IMR-90 (cell line): Measurements from ENCODE around the gene TCEAL1. TPM values are rescaled to one million over a fixed set of nuclear protein-coding genes. Genes with fewer than 3 reads are reported as not detected.

Experiments
- ATAC-seq: fragments of 200-7000 bp; cut with Tn5 transposase; 2 replicates; pipeline ENCODE4 v1.9.1; 2020; ENCODE audit warnings: low read depth, mild to moderate bottlenecking, moderate library complexity
- BruUV-seq: library from RNA; stranded (reverse); fragments of 400-500 nt; replicated peaks from 2 replicates; lab custom pipeline; 2021; lab: Mats Ljungman, UMichigan
- CTCF ChIA-PET: fragments of 300-600 bp; formaldehyde crosslinking; extraction: SDS; loops from one replicate; lab custom pipeline; 2021; ENCODE audit warnings: antibody characterized with exemption; lab: Yijun Ruan, JAX
- POLR2A ChIA-PET: fragments of 300-600 bp; sonication (Branson Sonifier 250); formaldehyde crosslinking; loops from one replicate; lab custom pipeline; 2022; ENCODE audit warnings: antibody characterized with exemption; ENCODE audit not compliant: unreplicated experiment; lab: Charles Lee
- DNase-seq: peaks from one replicate; pipeline ENCODE4 v3.0.0; 2013
- H2AFZ ChIP-seq: replicated peaks from 2 replicates; pipeline ENCODE3; 2013; ENCODE audit warnings: low read length, mild to moderate bottlenecking; ENCODE audit not compliant: poor library complexity
- H2AK5ac ChIP-seq: 2 replicates; pipeline ENCODE4 v1.6.1; 2013; ENCODE audit warnings: low read depth, low read length, inconsistent platforms
- H2AK9ac ChIP-seq: replicated peaks from 2 replicates; pipeline ENCODE3; 2013; ENCODE audit warnings: mild to moderate bottlenecking, low read depth, low read length, moderate library complexity; ENCODE audit not compliant: poor library complexity
- H2BK120ac ChIP-seq: 2 replicates; pipeline ENCODE4 v1.6.1; 2013; ENCODE audit warnings: low read depth, low read length, inconsistent platforms
- H2BK15ac ChIP-seq: 3 replicates; pipeline ENCODE4 v1.6.1; 2013; ENCODE audit warnings: low read depth, low read length, inconsistent platforms
- H2BK20ac ChIP-seq: 2 replicates; pipeline ENCODE4 v1.6.1; 2013; ENCODE audit warnings: low read depth, mild to moderate bottlenecking, inconsistent platforms, low read length, moderate library complexity
- H2BK5ac ChIP-seq: 2 replicates; pipeline ENCODE4 v1.6.1; 2013; ENCODE audit warnings: mild to moderate bottlenecking, low read depth, low read length, inconsistent platforms; ENCODE audit not compliant: poor library complexity, severe bottlenecking
- H3K14ac ChIP-seq: replicated peaks from 2 replicates; pipeline ENCODE4 v1.6.1; 2013; ENCODE audit warnings: low read depth, low read length, inconsistent platforms
- H3K18ac ChIP-seq: 2 replicates; pipeline ENCODE4 v1.6.1; 2013; ENCODE audit warnings: low read depth, low read length, control low read depth
- H3K23ac ChIP-seq: 2 replicates; pipeline ENCODE4 v1.6.1; 2013; ENCODE audit warnings: low read depth, low read length, inconsistent platforms
- H3K27ac ChIP-seq: 2 replicates; pipeline ENCODE4 v1.5.1; 2013; ENCODE audit warnings: mild to moderate bottlenecking, control low read depth, low read length; ENCODE audit not compliant: insufficient read depth
- H3K27me3 ChIP-seq: 2 replicates; pipeline ENCODE4 v1.6.1; 2013; ENCODE audit warnings: low read length; ENCODE audit not compliant: control insufficient read depth, insufficient read depth
- H3K36me3 ChIP-seq: 2 replicates; pipeline ENCODE4 v1.6.1; 2013; ENCODE audit warnings: low read length, mixed read lengths; ENCODE audit not compliant: control insufficient read depth, insufficient read depth
- H3K4ac ChIP-seq: 2 replicates; pipeline ENCODE4 v1.6.1; 2013; ENCODE audit warnings: low read depth, low read length, inconsistent platforms
- H3K4me1 ChIP-seq: 2 replicates; pipeline ENCODE4 v1.6.1; 2013; ENCODE audit warnings: low read length, mixed read lengths; ENCODE audit not compliant: control insufficient read depth, insufficient read depth
- H3K4me2 ChIP-seq: 2 replicates; pipeline ENCODE4 v1.6.1; 2013; ENCODE audit warnings: low read depth, mild to moderate bottlenecking, control low read depth, low read length, moderate library complexity
- H3K4me3 ChIP-seq: 2 replicates; pipeline ENCODE4 v1.5.1; 2013; ENCODE audit warnings: low read depth, mild to moderate bottlenecking, control low read depth, low read length, moderate library complexity; ENCODE audit not compliant: insufficient read depth
- H3K56ac ChIP-seq: 2 replicates; pipeline ENCODE4 v1.6.1; 2013; ENCODE audit warnings: low read length, inconsistent platforms; ENCODE audit not compliant: insufficient read depth; ENCODE audit errors: extremely low read depth
- H3K79me1 ChIP-seq, 2 experiments: 2 replicates each; pipeline ENCODE4 v1.6.1; 2013; ENCODE audit warnings: low read length in 2 of 2, inconsistent platforms in 1 of 2, low read depth in 1 of 2
- H3K9ac ChIP-seq: 2 replicates; pipeline ENCODE4 v1.6.1; 2013; ENCODE audit warnings: low read depth, low read length, control low read depth
- H3K9me1 ChIP-seq: 2 replicates; pipeline ENCODE4 v1.6.1; 2013; ENCODE audit warnings: low read length, inconsistent platforms; ENCODE audit not compliant: insufficient read depth
- H3K9me3 ChIP-seq: 2 replicates; pipeline ENCODE4 v1.6.1; 2013; ENCODE audit warnings: low read length; ENCODE audit not compliant: control insufficient read depth, insufficient read depth
- H4K20me1 ChIP-seq: 2 replicates; pipeline ENCODE4 v1.6.1; 2013; ENCODE audit warnings: low read length, inconsistent platforms; ENCODE audit not compliant: insufficient read depth
- H4K5ac ChIP-seq: 2 replicates; pipeline ENCODE4 v1.6.1; 2013; ENCODE audit warnings: mild to moderate bottlenecking, low read depth, low read length, control low read depth
- H4K8ac ChIP-seq, 2 experiments: 2 replicates each; pipeline ENCODE4 v1.6.1; 2013; ENCODE audit warnings: low read depth in 2 of 2, low read length in 2 of 2, control low read depth in 1 of 2, inconsistent platforms in 1 of 2
- H4K91ac ChIP-seq: 2 replicates; pipeline ENCODE4 v1.6.1; 2013; ENCODE audit warnings: low read depth, low read length, inconsistent platforms; ENCODE audit not compliant: insufficient read depth
- BHLHE40 ChIP-seq: fragments of 150-350 bp; IDR thresholded peaks from 2 replicates; pipeline ENCODE4 v1.6.1; 2016; ENCODE audit warnings: mild to moderate bottlenecking, low read depth, low read length
- CEBPB ChIP-seq: IDR thresholded peaks from 2 replicates; pipeline ENCODE4 v1.6.1; 2012; ENCODE audit warnings: low read depth, low read length, improper control_type of control experiment
- CHD1 ChIP-seq: IDR thresholded peaks from 2 replicates; pipeline ENCODE4 v1.6.1; 2012; ENCODE audit warnings: low read depth, low read length, improper control_type of control experiment
- CTCF ChIP-seq: conservative IDR thresholded peaks from 2 replicates; pipeline ENCODE4 v1.5.1; 2012; ENCODE audit warnings: mild to moderate bottlenecking, low read depth, low read length, improper control_type of control experiment
- ELK1 ChIP-seq: fragments of 150-350 bp; IDR thresholded peaks from 2 replicates; pipeline ENCODE4 v1.6.1; 2016; ENCODE audit warnings: low read depth, mild to moderate bottlenecking, low read length, moderate library complexity, borderline replicate concordance
- FOS ChIP-seq: fragments of 150-350 bp; IDR thresholded peaks from 2 replicates; pipeline ENCODE4 v1.6.1; 2016; ENCODE audit warnings: low read depth, low read length
- MAFK ChIP-seq: IDR thresholded peaks from 2 replicates; pipeline ENCODE4 v1.6.1; 2012; ENCODE audit warnings: low read depth, low read length, improper control_type of control experiment
- MAZ ChIP-seq: IDR thresholded peaks from 2 replicates; pipeline ENCODE4 v1.6.1; 2012; ENCODE audit warnings: low read depth, mild to moderate bottlenecking, low read length, improper control_type of control experiment, moderate library complexity, borderline replicate concordance
- MXI1 ChIP-seq: IDR thresholded peaks from 2 replicates; pipeline ENCODE4 v1.6.1; 2012; ENCODE audit warnings: low read depth, mild to moderate bottlenecking, low read length, moderate library complexity, borderline replicate concordance
- NFE2L2 ChIP-seq: fragments of 150-350 bp; IDR thresholded peaks from 2 replicates; pipeline ENCODE4 v1.6.1; 2016; ENCODE audit warnings: low read depth, mild to moderate bottlenecking, low read length
- POLR2A ChIP-seq: IDR thresholded peaks from 2 replicates; pipeline ENCODE4 v1.6.1; 2012; ENCODE audit warnings: mild to moderate bottlenecking, low read depth, low read length
- RAD21 ChIP-seq: IDR thresholded peaks from 2 replicates; pipeline ENCODE4 v1.6.1; 2012; ENCODE audit warnings: low read length, improper control_type of control experiment
- RCOR1 ChIP-seq: IDR thresholded peaks from 2 replicates; pipeline ENCODE4 v1.6.1; 2012; ENCODE audit warnings: mild to moderate bottlenecking, low read length, improper control_type of control experiment; ENCODE audit not compliant: insufficient replicate concordance
- RFX5 ChIP-seq: IDR thresholded peaks from 2 replicates; pipeline ENCODE4 v1.8.0; 2012; ENCODE audit warnings: low read depth, mild to moderate bottlenecking, low read length, moderate library complexity
- SMC3 ChIP-seq: fragments of 150-350 bp; IDR thresholded peaks from 2 replicates; pipeline ENCODE4 v1.6.1; 2016; ENCODE audit warnings: low read depth, mild to moderate bottlenecking, antibody characterized with exemption, low read length, moderate library complexity
- USF2 ChIP-seq: fragments of 150-350 bp; IDR thresholded peaks from 2 replicates; pipeline ENCODE4 v1.6.1; 2017; ENCODE audit warnings: mild to moderate bottlenecking, antibody characterized with exemption, low read length, low read depth
- WGBS, 2 experiments: methylation state at CpG; one replicate each; pipeline versions ENCODE4 v1.1.5 to v1.1.7; 2013; ENCODE audit warnings: missing lambda C conversion rate in 2 of 2; ENCODE audit not compliant: insufficient read length in 1 of 2; ENCODE audit errors: extremely low coverage in 2 of 2; 5-methylcytosine and 5-hydroxymethylcytosine counted together
- dilution Hi-C: fragments of 300-500 bp; cut with HindIII; formaldehyde crosslinking; loops from one replicate; pipeline ENCODE4 v1.14.3; 2018; ENCODE audit warnings: low sequenced_read_pairs; ENCODE audit not compliant: unreplicated experiment
- in situ Hi-C: fragments of 300-500 bp; cut with MboI; formaldehyde crosslinking; loops from 3 replicates; pipeline ENCODE4 v1.14.3; 2019; ENCODE audit warnings: low sequenced_read_pairs, inconsistent platforms, mixed read lengths
- intact Hi-C: fragments of 100-400 bp; cut with micrococcal nuclease; formaldehyde crosslinking; loops from 2 replicates; pipeline ENCODE4 v1.10.0; 2022
- polyA plus RNA-seq, 3 experiments: library from polyadenylated mRNA; depleted of rRNA; stranded (reverse); fragments of >200 nt; gene quantifications; 2 replicates each; pipeline ENCODE4 v1.2.3, GENCODE V29; 2012; ENCODE audit warnings: low replicate concordance in 1 of 3
- total RNA-seq: library from RNA; depleted of rRNA; stranded (reverse); fragments of >200 nt; gene quantifications from 2 replicates; pipeline ENCODE4 v1.2.3, GENCODE V29; 2012

The TCEAL1 gene
- total and polyA plus RNA-seq, 2 of the 4 experiments (the other 2 are of a cell fraction) = 9.1 to 21.8 TPM

GRCh38 chrX:103656617-103657016, 27.8 kb downstream of the TCEAL1 start:
- Histone ChIP-seq H3K56ac (no peak overlapping the region), H4K91ac (peak overlapping the region; percentile 25; the same call in 1 of the 2 replicates), H2BK15ac (no peak overlapping the region; the same call in 2 of the 3 replicates), H3K9ac (no peak overlapping the region), H3K4me3 (no peak overlapping the region), H3K79me1 (no peaks in the 10 kb centered on the region), H3K4me1 (no peaks in the 10 kb centered on the region), H4K20me1 (no peaks in the 10 kb centered on the region), H3K4ac (no peak overlapping the region), H2BK5ac (peak overlapping the region; percentile 48), H4K5ac (no peak overlapping the region), H3K36me3 (no peaks in the 10 kb centered on the region), H2AK9ac (no peak overlapping the region), H3K27ac (no peak overlapping the region; the same call in 1 of the 2 replicates), H2BK120ac (peak overlapping the region; percentile 59), H2BK20ac (peak overlapping the region; percentile 59), H3K27me3 (peaks cover 2% of the 10 kb centered on the region; the same call in 1 of the 2 replicates), H3K23ac (no peak overlapping the region), H2AFZ (no peak overlapping the region), H3K9me1 (no peaks in the 10 kb centered on the region), H3K18ac (no peak overlapping the region), H4K8ac (peak overlapping the region in 1 of 2 experiments; percentile 8; a peak in 1 of 4 replicates), H2AK5ac (no peak overlapping the region), H3K9me3 (no peaks in the 10 kb centered on the region), H3K4me2 (no peak overlapping the region), H3K14ac (no peak overlapping the region)
- ChIA-PET CTCF (interaction anchor here (0.8 kb wide), 1 partner anchor 16 kb away, joined by 3 read pairs; no protein-coding TSS in a partner anchor), POLR2A (no interaction called here)
- 0% methylated on average over 1 of the region's 3 CpGs; no CpG with 5 or more reads in 1 of the 2 experiments for WGBS, 2 experiments
- in situ Hi-C loops (no loop called here), dilution Hi-C loops (no loop called here), intact Hi-C loops (no loop called here)
- no TSS peak for BruUV-seq
- DNase-seq (peak; percentile 83), ATAC-seq (peak; percentile 59)
- TF ChIP-seq POLR2A (no peak), RCOR1 (no peak), RAD21 (no peak), SMC3 (no peak), NFE2L2 (no peak), RFX5 (no peak), CTCF (no peak), FOS (peak; percentile 90), MXI1 (no peak), BHLHE40 (peak; percentile 87), MAZ (no peak), CEBPB (peak; percentile 53; the same call in 1 of the 2 replicates), CHD1 (no peak), MAFK (no peak), ELK1 (no peak), USF2 (no peak)
